ENCODE data around the gene IP6K3.

IP6K3 gene

GRCh38 chr6:33742092-33742491, 4.6 kb downstream of the IP6K3 start:
- Mint-ChIP-seq H3K9me3 (no peaks in the 10 kb centered on the region), H3K4me1 (peaks cover 71% of the 10 kb centered on the region), H3K27ac (no peak overlapping the region), H3K4me3 (no peak overlapping the region), H3K36me3 (ENCODE audit: low read depth) (no peaks in the 10 kb centered on the region), H3K27me3 (ENCODE audit: low read depth, poor library complexity) (peaks cover 4% of the 10 kb centered on the region)
- TF ChIP-seq CTCF (IDR thresholded peaks at IDR 0.05): no peak
- no peak for DNase-seq

DNA sequence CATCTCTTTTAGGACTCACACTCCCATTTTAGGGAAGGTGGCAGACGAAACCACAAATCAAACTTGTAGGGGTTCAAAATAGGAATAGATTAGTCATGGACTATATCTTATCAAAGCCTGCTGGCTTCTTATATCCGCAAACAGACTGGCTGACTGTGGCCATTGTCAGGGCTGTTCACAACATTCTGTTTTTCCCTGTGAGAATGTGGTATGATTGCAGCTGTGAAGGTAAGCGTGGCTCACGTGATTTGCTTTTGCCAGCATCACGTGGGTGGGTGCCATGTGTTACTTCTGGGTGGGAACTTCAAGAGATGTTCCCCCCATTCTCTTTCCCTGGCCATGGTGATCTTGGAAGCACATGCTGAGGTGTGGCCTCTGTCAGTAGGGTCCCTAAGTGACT, 5.9 kb downstream of the IP6K3 start:
- no peaks in the 10 kb centered on the region for H3K36me3 Mint-ChIP-seq (ENCODE audit: low read depth)
- H3K27me3 Mint-ChIP-seq (ENCODE audit: low read depth, poor library complexity): peaks cover 5% of the 10 kb centered on the region
- TF ChIP-seq CTCF (IDR thresholded peaks at IDR 0.05): no peak
- no peak overlapping the region for H3K27ac Mint-ChIP-seq
- no peaks in the 10 kb centered on the region for H3K9me3 Mint-ChIP-seq
- no peak for DNase-seq
- H3K4me1 Mint-ChIP-seq: peaks cover 64% of the 10 kb centered on the region
- H3K4me3 Mint-ChIP-seq: no peak overlapping the region

- H3K27ac Mint-ChIP-seq: no peak overlapping the region
Observed at GRCh38 chr6:33740204-33740608, 6.5 kb downstream of the IP6K3 start.

GRCh38 chr6:33739571-33739970, 7.1 kb downstream of the IP6K3 start:
- no peaks in the 10 kb centered on the region for H3K9me3 Mint-ChIP-seq
- no peak for TF ChIP-seq CTCF (IDR thresholded peaks at IDR 0.05)
- H3K4me1 Mint-ChIP-seq: peaks cover 52% of the 10 kb centered on the region
- no peak overlapping the region for H3K27ac Mint-ChIP-seq
- no peaks in the 10 kb centered on the region for H3K36me3 Mint-ChIP-seq (ENCODE audit: low read depth)
- H3K4me3 Mint-ChIP-seq: no peak overlapping the region
- DNase-seq: no peak
- H3K27me3 Mint-ChIP-seq (ENCODE audit: low read depth, poor library complexity): peaks cover 2% of the 10 kb centered on the region

More at GRCh38 chr6:33740204-33740608, 6.5 kb downstream of the IP6K3 start:
- H3K9me3 Mint-ChIP-seq: no peaks in the 10 kb centered on the region
- no peak overlapping the region for H3K4me3 Mint-ChIP-seq
- no peak for DNase-seq
- H3K4me1 Mint-ChIP-seq: peaks cover 58% of the 10 kb centered on the region
- no peaks in the 10 kb centered on the region for H3K36me3 Mint-ChIP-seq (ENCODE audit: low read depth)
- peaks cover 2% of the 10 kb centered on the region for H3K27me3 Mint-ChIP-seq (ENCODE audit: low read depth, poor library complexity)
- no peak for TF ChIP-seq CTCF (IDR thresholded peaks at IDR 0.05)

GRCh38 chr6:33738879-33739278, 7.8 kb downstream of the IP6K3 start:
- no peaks in the 10 kb centered on the region for H3K9me3 Mint-ChIP-seq
- H3K27ac Mint-ChIP-seq: no peak overlapping the region
- TF ChIP-seq CTCF (IDR thresholded peaks at IDR 0.05): no peak
- H3K4me1 Mint-ChIP-seq: peaks cover 45% of the 10 kb centered on the region
- H3K4me3 Mint-ChIP-seq: no peak overlapping the region
- no peak for DNase-seq
- H3K36me3 Mint-ChIP-seq (ENCODE audit: low read depth): no peaks in the 10 kb centered on the region
- peaks cover 2% of the 10 kb centered on the region for H3K27me3 Mint-ChIP-seq (ENCODE audit: low read depth, poor library complexity)

DNA sequence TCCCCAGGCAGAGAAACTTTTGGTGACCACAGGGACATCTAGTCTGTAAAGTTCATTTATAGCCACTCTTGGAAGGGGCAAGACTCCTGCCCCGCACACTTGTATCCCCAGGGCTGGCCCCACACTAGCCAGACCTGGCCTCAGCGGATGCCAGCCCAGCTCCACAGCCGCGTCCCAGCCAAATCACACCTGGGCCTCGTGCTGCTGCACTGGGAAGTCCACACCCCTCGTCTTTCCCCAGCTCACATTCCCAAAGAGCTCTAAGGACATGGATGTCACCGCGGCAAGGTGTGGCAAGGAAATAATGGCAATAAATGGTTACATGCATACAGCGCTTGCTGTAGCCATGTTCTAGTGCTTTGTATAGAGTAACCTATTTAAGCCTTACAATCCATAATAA, 8.6 kb downstream of the IP6K3 start:
- H3K27me3 Mint-ChIP-seq (ENCODE audit: low read depth, poor library complexity): peaks cover 2% of the 10 kb centered on the region
- no peaks in the 10 kb centered on the region for H3K36me3 Mint-ChIP-seq (ENCODE audit: low read depth)
- no peak for TF ChIP-seq CTCF (IDR thresholded peaks at IDR 0.05)
- no peak overlapping the region for H3K27ac Mint-ChIP-seq
- H3K9me3 Mint-ChIP-seq: no peaks in the 10 kb centered on the region
- DNase-seq: no peak
- no peak overlapping the region for H3K4me3 Mint-ChIP-seq
- peaks cover 43% of the 10 kb centered on the region for H3K4me1 Mint-ChIP-seq

Data from nephron progenitor cell (in vitro differentiated cells).